GM18520 (cell line): Measurements from ENCODE around the gene GATAD2B.

Source experiments
- ATAC-seq: cut with Tn5 transposase; IDR thresholded peaks from one replicate; pipeline ENCODE4 v1.9.1; 2021; ENCODE audit not compliant: unreplicated experiment

Gene GATAD2B

DNA sequence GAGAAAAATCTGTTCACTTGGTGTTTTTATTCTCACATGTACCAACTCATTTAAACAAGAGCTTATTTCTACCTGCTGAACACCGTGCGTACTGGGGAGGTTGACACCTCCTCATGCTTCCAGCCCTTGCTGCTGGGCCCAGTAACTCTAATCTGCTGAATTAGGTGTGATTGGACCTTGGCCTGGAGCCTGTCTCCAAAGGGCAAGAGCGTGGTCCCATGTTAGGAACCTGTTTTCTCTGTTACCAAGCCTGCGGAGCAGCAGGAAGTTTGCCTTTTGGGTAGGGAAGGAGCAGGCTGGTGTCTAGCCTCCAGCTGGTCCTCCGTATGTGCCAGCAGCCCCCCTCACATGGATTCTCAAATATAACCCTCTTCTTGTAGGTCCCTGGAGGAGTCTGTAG is 158.5 kb downstream of the GATAD2B start:
- ATAC-seq, result no peak

DNA sequence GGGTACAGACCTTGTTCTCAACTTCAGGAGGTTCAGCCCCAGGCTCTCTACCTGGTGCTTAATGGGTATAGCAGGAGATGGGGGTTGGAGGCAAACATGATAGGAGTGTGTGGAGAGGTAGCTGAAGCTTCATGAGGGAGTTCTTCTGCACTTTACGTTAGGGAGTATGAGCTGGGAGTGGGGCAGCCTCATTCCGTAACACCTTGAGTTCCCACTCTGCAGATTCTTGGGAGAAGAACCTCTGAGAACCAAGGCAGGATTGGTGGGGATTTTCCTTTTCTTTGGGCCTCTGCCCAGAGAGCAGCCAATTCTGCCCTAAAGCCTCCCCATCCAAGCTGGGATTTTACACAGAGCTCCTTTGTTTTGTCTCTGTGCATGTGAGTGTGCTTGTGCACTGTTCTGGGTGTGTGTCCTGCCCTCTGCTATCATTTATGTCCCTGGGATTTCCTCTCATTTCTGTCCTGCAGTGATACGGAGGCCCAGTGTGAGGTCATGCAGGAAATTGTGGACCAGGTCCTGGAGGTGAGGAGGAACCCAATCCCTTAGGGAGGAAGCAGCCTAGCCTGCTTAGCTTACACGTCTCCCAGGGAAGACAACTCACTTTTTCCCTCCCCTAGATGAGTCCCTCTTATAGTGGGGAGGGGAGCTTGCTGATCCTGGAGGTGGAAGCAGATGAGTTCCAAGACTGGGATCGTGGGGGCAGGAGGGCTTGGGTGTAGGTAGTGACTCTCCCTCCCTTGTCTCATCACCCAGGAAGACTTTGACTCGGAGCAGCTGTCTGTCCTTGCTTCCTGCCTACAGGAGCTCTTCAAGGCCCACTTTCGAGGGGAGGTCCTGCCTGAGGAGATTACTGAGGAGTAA is 159.2 kb downstream of the GATAD2B start:
- ATAC-seq, result no peak

DNA sequence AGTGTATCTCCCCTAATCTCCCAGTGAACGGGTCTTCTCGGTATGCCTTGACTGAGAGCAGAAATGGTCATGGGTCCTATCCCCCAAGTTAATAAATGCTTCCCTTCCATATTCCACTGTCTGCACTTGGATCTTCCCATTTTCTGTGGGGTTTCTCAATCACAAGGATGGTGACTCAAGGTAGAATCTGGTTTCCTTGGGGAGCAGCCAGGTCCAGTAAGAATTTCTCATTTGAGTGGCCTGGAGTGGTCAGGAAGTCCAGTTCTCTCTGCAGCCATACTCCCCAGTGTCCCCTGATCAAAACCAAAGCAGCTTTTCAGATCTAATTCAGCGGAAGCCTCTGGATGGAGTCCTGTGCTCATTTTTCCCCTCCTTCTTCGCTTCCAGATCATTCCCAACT is 162.3 kb downstream of the GATAD2B start:
- ATAC-seq, result no peak
